K562 (cell line): ENCODE data around the gene CD74. TPM values are rescaled to one million over a fixed set of nuclear protein-coding genes. Genes with fewer than 3 reads are reported as not detected.

Source experiments
- CREB5 ChIP-seq: fragments of 250-450 bp; sonication (Bioruptor Pico); IDR thresholded peaks from 2 replicates; pipeline ENCODE4 v1.5.0; 2020; ENCODE audit warnings: mild to moderate bottlenecking
- GTF2B ChIP-seq: IDR thresholded peaks from 2 replicates; pipeline ENCODE4 v1.6.1; 2011; ENCODE audit not compliant: insufficient read length; ENCODE audit errors: extremely low read depth
- KDM2B ChIP-seq: fragments of 250-450 bp; sonication (Bioruptor Pico); IDR thresholded peaks from 2 replicates; pipeline ENCODE4 v1.8.0; 2021; ENCODE audit warnings: mild to moderate bottlenecking, moderate library complexity
- MAZ ChIP-seq, 2 experiments: fragments of 450-650 bp in 1 of 2; sonication (generic) in 1 of 2; formaldehyde crosslinking; IDR thresholded peaks in 1 of 2; conservative IDR thresholded peaks in 1 of 2; 2 replicates each; pipeline versions ENCODE4 v1.4.0 to v1.5.0; 2020; ENCODE audit warnings: mild to moderate bottlenecking in 1 of 2, missing genetic modification reagents in 1 of 2
- MCM3 ChIP-seq: fragments of 450-650 bp; IDR thresholded peaks from 2 replicates; pipeline ENCODE4 v1.6.1; 2016
- NFIX ChIP-seq: fragments of 250-450 bp; sonication (Bioruptor Pico); IDR thresholded peaks from 2 replicates; pipeline ENCODE4 v1.4.0; 2020; ENCODE audit warnings: low read depth, mild to moderate bottlenecking, moderate library complexity
- PRPF4 ChIP-seq: fragments of 200-400 bp; formaldehyde crosslinking; IDR thresholded peaks from one replicate; pipeline ENCODE4 v1.6.1; 2017; ENCODE audit warnings: low read length, low read depth, mild to moderate bottlenecking; ENCODE audit not compliant: insufficient read depth, poor library complexity, severe bottlenecking
- PTRF ChIP-seq: fragments of 450-650 bp; IDR thresholded peaks from 2 replicates; pipeline ENCODE4 v1.6.1; 2016; ENCODE audit warnings: mild to moderate bottlenecking, missing genetic modification characterization, missing compliant biosample characterization
- TCF3 ChIP-seq: sonication (generic); formaldehyde crosslinking; IDR thresholded peaks from 2 replicates; pipeline ENCODE4 v1.4.0; 2020; ENCODE audit warnings: mild to moderate bottlenecking, missing genetic modification reagents
- ZKSCAN8 ChIP-seq: fragments of 200-800 bp; sonication (Bioruptor generic); IDR thresholded peaks from 2 replicates; pipeline ENCODE4 v1.6.1; 2016; ENCODE audit warnings: missing genetic modification characterization, missing compliant biosample characterization
- ZNF407 ChIP-seq: fragments of 450-650 bp; IDR thresholded peaks from 2 replicates; pipeline ENCODE4 v1.6.1; 2016; ENCODE audit warnings: low read depth
- ZNF518B ChIP-seq: fragments of 250-450 bp; sonication (Bioruptor Pico); IDR thresholded peaks from 2 replicates; pipeline ENCODE4 v1.5.0; 2021; ENCODE audit warnings: mild to moderate bottlenecking, moderate library complexity
- polyA plus RNA-seq, 8 experiments: library from polyadenylated mRNA; depleted of rRNA in 4 of 8; stranded (reverse) in 5 of 8; unstranded in 3 of 8; fragments of >200 nt; fragmentation: Nextera tagmentation in 2 of 8; fragmentation: Illumina TruSeq in 1 of 8; extraction: Ambion mirVana in 2 of 8; extraction: Trizol in 1 of 8; gene quantifications; 2 replicates each; pipeline versions ENCODE4 v1.2.1 to v1.2.3, GENCODE V29; 2011 to 2014; ENCODE audit warnings: inconsistent platforms in 1 of 8, missing spikeins in 1 of 8
- total RNA-seq, 7 experiments: library from RNA; depleted of rRNA in 6 of 7; stranded (reverse); fragments of >200 nt in 6 of 7; fragmentation: Illumina TruSeq in 2 of 7; extraction: Trizol in 2 of 7; gene quantifications; 2 replicates each; pipeline versions ENCODE4 v1.2.1 to v1.2.3, GENCODE V29; 2011 to 2021; ENCODE audit warnings: low replicate concordance in 1 of 7

The CD74 gene
- total and polyA plus RNA-seq, 9 of the 15 experiments (the other 6 are each of a cell fraction or from before 2014, with no cell fraction given) = 0.07 to 4.8 (median 0.32) TPM

DNA sequence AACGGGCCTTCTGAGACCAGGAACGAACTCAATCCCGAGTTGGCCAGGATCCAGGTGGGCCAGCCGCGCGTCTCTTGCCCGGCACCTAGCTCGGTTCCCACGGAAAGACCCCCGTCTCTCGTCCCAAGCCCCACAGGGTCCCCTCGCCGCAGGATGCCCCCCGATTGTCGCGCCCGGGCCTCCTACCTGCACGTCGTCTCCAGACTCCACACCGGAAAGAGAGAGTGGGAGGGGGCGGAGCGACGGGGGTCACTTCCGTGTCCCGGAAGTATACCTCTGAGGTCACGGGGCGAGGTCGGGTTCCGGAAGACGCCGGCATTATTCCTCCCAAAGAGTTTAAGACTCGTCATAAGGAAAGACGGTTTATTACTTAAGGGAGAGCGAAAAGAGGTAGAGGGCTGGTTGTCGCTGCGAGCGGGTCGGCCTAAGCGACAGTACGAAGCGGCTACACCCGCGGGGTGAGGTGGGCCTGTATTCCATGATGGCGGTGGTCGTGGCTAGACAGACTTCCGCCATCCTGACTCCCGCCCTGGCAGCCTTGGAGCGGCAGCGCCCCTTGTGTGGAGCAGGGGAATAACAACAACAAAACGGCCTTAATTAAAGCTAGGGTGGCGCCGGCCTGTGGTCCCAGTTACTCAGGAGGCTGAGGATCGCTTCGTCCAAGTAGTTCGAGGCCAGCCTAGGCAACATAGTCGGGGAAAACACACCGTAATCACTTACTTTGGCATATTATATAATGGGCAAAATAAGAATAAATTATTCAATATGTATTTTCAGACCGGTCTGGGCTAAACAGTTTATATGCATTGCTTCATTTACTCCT, 37.0 kb upstream of the CD74 start, which contains the start of gene RPS14 (continued):
- no peak for TF ChIP-seq ZNF518B
- TF ChIP-seq CREB5 (CRISPR knock-in tag) = no peak
- peak; percentile 13; the same call in 1 of the 2 replicates for TF ChIP-seq NFIX
- TF ChIP-seq ZKSCAN8 (CRISPR knock-in tag) = no peak
- no peak for TF ChIP-seq TCF3
- 0 out of 2 replicates have a peak, but pooled peaks have one; percentile 26 for TF ChIP-seq ZNF407
- no peak for TF ChIP-seq KDM2B (CRISPR knock-in tag)
- TF ChIP-seq PTRF (tag) = no peak
- no peak for TF ChIP-seq MCM3
- peak; percentile 89 to 90 for TF ChIP-seq MAZ (CRISPR knock-in tag; conservative IDR thresholded peaks at IDR 0.05 in 1 of 2, IDR thresholded peaks at IDR 0.05 in 1 of 2)
- TF ChIP-seq GTF2B = no peak
- TF ChIP-seq PRPF4 = peak; percentile 82
